ENCODE measurements around the gene RNF223. TPM values are rescaled to one million over a fixed set of nuclear protein-coding genes. Genes with fewer than 3 reads are reported as not detected.

The RNF223 gene
- total and polyA plus RNA-seq, 2 experiments from 2014 or later, result 0.43 to 0.88 TPM

DNA sequence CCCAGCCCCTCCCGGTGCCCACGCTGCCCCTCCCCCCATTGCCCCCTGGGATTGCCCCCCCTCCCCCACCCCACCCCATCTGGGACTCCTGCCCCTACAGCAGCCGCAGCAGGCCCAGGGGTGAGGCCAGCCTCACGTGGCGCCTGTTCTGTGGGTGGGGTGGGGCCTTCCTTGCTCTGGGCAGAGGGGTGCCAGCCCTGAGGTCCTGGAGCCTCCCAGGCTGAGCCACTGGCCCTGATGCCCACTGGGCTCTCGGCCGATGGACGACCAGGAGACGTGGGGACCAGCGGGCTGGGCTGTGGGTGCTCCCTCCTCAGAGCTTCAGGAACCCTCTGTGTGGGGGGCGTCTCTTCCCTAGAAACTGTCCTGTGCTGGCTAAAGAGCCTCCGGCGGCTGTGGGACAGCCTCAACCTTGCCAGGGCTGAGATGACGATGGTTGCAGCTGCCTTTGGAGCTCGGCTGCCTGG is 47.5 kb upstream of the RNF223 start:
- Histone ChIP-seq H3K4me2 (peak overlapping the region; percentile 73), H3K9me3 (ENCODE audit: low read depth) (no peaks in the 10 kb centered on the region), H3K27me3 (no peaks in the 10 kb centered on the region), H3K4me3 (no peak overlapping the region), H3K36me3 (replicated peaks; ENCODE audit: insufficient read depth, low read depth) (no peaks in the 10 kb centered on the region), H3K27ac (no peak overlapping the region), H2AFZ (no peak overlapping the region), H3K9me2 (replicated peaks; ENCODE audit: insufficient read depth) (no peaks in the 10 kb centered on the region), H3K4me1 (ENCODE audit: insufficient read depth) (peaks cover 36% of the 10 kb centered on the region), H3K79me2 (no peaks in the 10 kb centered on the region), H4K20me1 (ENCODE audit: insufficient read depth, poor library complexity, severe bottlenecking) (no peaks in the 10 kb centered on the region)
- no peak for TF ChIP-seq EZH2 (IDR thresholded peaks at IDR 0.05; ENCODE audit: borderline replicate concordance)
- no peak for TF ChIP-seq EZH2phosphoT487 (IDR thresholded peaks at IDR 0.05; ENCODE audit: low read depth, severe bottlenecking, unreplicated experiment)
- TF ChIP-seq, protein P1, sequence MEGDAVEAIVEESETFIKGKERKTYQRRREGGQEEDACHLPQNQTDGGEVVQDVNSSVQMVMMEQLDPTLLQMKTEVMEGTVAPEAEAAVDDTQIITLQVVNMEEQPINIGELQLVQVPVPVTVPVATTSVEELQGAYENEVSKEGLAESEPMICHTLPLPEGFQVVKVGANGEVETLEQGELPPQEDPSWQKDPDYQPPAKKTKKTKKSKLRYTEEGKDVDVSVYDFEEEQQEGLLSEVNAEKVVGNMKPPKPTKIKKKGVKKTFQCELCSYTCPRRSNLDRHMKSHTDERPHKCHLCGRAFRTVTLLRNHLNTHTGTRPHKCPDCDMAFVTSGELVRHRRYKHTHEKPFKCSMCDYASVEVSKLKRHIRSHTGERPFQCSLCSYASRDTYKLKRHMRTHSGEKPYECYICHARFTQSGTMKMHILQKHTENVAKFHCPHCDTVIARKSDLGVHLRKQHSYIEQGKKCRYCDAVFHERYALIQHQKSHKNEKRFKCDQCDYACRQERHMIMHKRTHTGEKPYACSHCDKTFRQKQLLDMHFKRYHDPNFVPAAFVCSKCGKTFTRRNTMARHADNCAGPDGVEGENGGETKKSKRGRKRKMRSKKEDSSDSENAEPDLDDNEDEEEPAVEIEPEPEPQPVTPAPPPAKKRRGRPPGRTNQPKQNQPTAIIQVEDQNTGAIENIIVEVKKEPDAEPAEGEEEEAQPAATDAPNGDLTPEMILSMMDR (IDR thresholded peaks at IDR 0.05; ENCODE audit: poor library complexity), result no peak
- WGBS (ENCODE audit: low lambda C conversion rate, missing lambda C conversion rate), result 77% methylated on average over 11 of the region's 15 CpGs
- no peak for DNase-seq (ENCODE audit: low spot score)

DNA sequence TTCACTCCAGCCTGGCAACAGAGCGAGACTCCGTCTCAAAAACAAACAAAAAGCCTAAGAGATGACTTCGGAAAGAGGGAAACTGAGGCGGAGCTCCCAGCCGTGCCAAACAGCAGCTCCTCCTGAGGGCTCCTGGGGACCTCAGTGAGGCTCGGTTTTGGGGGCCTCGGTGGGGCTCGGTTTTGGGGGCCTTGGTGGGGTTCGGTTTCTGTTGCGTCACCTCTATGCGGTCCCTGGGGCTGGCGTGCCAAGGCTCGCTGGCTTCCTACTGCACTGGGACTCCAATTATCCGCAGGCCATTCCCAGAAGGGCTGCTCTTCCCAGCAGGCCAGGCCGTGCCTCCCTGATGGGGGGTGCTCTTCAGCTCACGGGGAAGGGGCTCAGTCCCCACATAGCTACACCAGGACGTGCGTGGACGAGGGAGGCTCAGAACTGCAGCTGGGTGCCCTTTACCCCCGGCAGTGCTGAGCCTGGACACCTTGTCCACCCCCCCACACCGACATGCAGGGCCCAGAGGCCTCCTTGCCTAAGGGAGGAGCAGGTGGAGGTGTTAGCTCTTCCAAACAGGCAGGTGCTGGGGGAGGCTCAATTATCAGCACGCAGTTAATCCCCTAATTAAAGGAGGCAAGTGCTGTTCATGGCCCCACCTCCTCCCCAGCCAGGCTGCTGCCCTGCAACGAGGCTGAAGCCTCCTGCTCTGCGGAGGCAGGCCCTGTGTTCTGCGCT is 46.9 kb upstream of the RNF223 start:
- Histone ChIP-seq H3K27me3 (no peaks in the 10 kb centered on the region), H3K9me3 (ENCODE audit: low read depth) (no peaks in the 10 kb centered on the region), H3K4me3 (no peak overlapping the region), H3K9me2 (replicated peaks; ENCODE audit: insufficient read depth) (no peaks in the 10 kb centered on the region), H3K36me3 (replicated peaks; ENCODE audit: insufficient read depth, low read depth) (no peaks in the 10 kb centered on the region), H3K4me2 (no peak overlapping the region), H4K20me1 (ENCODE audit: insufficient read depth, poor library complexity, severe bottlenecking) (no peaks in the 10 kb centered on the region), H3K79me2 (no peaks in the 10 kb centered on the region), H2AFZ (no peak overlapping the region), H3K4me1 (ENCODE audit: insufficient read depth) (peaks cover 34% of the 10 kb centered on the region), H3K27ac (no peak overlapping the region)
- 87% methylated on average over 23 of the region's 25 CpGs for WGBS (ENCODE audit: low lambda C conversion rate, missing lambda C conversion rate)
- no peak for DNase-seq (ENCODE audit: low spot score)
- TF ChIP-seq, protein P1 (IDR thresholded peaks at IDR 0.05; ENCODE audit: poor library complexity), result no peak
- no peak for TF ChIP-seq EZH2phosphoT487 (IDR thresholded peaks at IDR 0.05; ENCODE audit: low read depth, severe bottlenecking, unreplicated experiment)
- no peak for TF ChIP-seq EZH2 (IDR thresholded peaks at IDR 0.05; ENCODE audit: borderline replicate concordance)

DNA sequence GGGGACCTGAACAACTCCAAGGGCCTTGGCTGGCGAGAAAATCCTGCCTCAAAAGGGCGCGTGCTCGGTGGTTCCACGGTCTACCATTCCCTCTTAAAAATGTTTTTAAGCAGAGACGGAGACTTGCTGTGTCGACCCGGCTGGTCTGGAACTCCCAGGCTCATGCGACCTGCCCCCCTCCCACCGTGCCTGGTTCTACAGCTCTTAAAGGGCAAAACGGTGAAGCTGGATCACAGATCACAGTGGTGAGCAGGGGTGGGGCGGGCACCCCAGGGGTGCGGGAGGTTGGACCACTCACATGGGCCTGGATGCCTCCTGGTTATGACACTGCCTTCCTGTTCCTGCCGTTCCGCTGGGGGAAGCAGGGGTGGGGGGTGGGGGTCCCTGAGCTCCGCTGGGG is 46.0 kb upstream of the RNF223 start:
- Histone ChIP-seq H4K20me1 (ENCODE audit: insufficient read depth, poor library complexity, severe bottlenecking) (no peaks in the 10 kb centered on the region), H3K27ac (no peak overlapping the region), H3K4me3 (no peak overlapping the region), H3K36me3 (replicated peaks; ENCODE audit: insufficient read depth, low read depth) (no peaks in the 10 kb centered on the region), H3K9me3 (ENCODE audit: low read depth) (no peaks in the 10 kb centered on the region), H3K4me1 (ENCODE audit: insufficient read depth) (peaks cover 26% of the 10 kb centered on the region), H3K9me2 (replicated peaks; ENCODE audit: insufficient read depth) (no peaks in the 10 kb centered on the region), H3K79me2 (peaks cover 2% of the 10 kb centered on the region), H2AFZ (no peak overlapping the region), H3K27me3 (no peaks in the 10 kb centered on the region), H3K4me2 (no peak overlapping the region)
- 79% methylated on average over 16 of the region's 16 CpGs for WGBS (ENCODE audit: low lambda C conversion rate, missing lambda C conversion rate)
- DNase-seq (ENCODE audit: low spot score), result no peak
- TF ChIP-seq EZH2phosphoT487 (IDR thresholded peaks at IDR 0.05; ENCODE audit: low read depth, severe bottlenecking, unreplicated experiment), result no peak
- TF ChIP-seq, protein P1 (IDR thresholded peaks at IDR 0.05; ENCODE audit: poor library complexity), result no peak
